HG03457 (cell line): ENCODE results near the gene BAG5.

Source experiments
- ATAC-seq: cut with Tn5 transposase; IDR thresholded peaks from one replicate; pipeline ENCODE4 v1.9.1; 2021; ENCODE audit warnings: moderate number of reproducible peaks; ENCODE audit not compliant: unreplicated experiment

The BAG5 gene

GRCh38 chr14:103510724-103511693 lies 51.4 kb downstream of the BAG5 start:
- no peak for ATAC-seq

- ATAC-seq: no peak
Measured at GRCh38 chr14:103509864-103510723, 52.4 kb downstream of the BAG5 start.

GRCh38 chr14:103508521-103509329 lies 53.7 kb downstream of the BAG5 start:
- no peak for ATAC-seq

GRCh38 chr14:103507751-103508150 lies 54.7 kb downstream of the BAG5 start:
- ATAC-seq: no peak
